H1 (cell line): ENCODE measurements around the gene OR10C1.

Experiments used
- CBX8 ChIP-seq: fragments of 300-800, 300-1000 bp; sonication (generic); IDR thresholded peaks from 2 replicates; pipeline ENCODE4 v1.7.1; 2016; ENCODE audit warnings: low read depth, low read length, borderline replicate concordance
- CTCF ChIP-seq, 3 experiments: IDR thresholded peaks; 1 replicate in 2 of 3; 2 replicates in 1 of 3; pipeline versions ENCODE4 v1.5.1 to v1.6.1; 2011; ENCODE audit warnings: low read length in 3 of 3, mild to moderate bottlenecking in 3 of 3, inconsistent platforms in 2 of 3, low read depth in 1 of 3, moderate library complexity in 1 of 3; ENCODE audit not compliant: insufficient read depth in 1 of 3; ENCODE audit errors: control extremely low read depth in 1 of 3
- EP300 ChIP-seq, 2 experiments: IDR thresholded peaks; 1 replicate in 1 of 2; 2 replicates in 1 of 2; pipeline ENCODE4 v1.6.1; 2011 to 2012; ENCODE audit warnings: low read depth in 2 of 2, low read length in 2 of 2, mild to moderate bottlenecking in 2 of 2, borderline replicate concordance in 1 of 2, inconsistent platforms in 1 of 2, moderate library complexity in 1 of 2
- EZH2 ChIP-seq: fragments of 200-600 bp; sonication (generic); IDR thresholded peaks from 2 replicates; pipeline ENCODE4 v1.7.1; 2012; ENCODE audit warnings: low read depth, mild to moderate bottlenecking, moderate library complexity, low read length, inconsistent platforms; ENCODE audit not compliant: severe bottlenecking
- MAX ChIP-seq: IDR thresholded peaks from 2 replicates; pipeline ENCODE4 v1.6.1; 2012; ENCODE audit warnings: inconsistent platforms
- POLR2A ChIP-seq, 2 experiments: IDR thresholded peaks; 1 replicate in 1 of 2; 2 replicates in 1 of 2; pipeline ENCODE4 v1.6.1; 2011; ENCODE audit warnings: low read depth in 2 of 2, low read length in 2 of 2, mild to moderate bottlenecking in 2 of 2; ENCODE audit errors: control extremely low read depth in 1 of 2
- POLR2AphosphoS5 ChIP-seq: IDR thresholded peaks from 2 replicates; pipeline ENCODE4 v1.6.1; 2011; ENCODE audit warnings: low read depth, low read length
- SIRT6 ChIP-seq: IDR thresholded peaks from one replicate; pipeline ENCODE4 v1.7.1; 2012; ENCODE audit warnings: low read length, inconsistent platforms
- ZNF274 ChIP-seq: IDR thresholded peaks from 2 replicates; pipeline ENCODE4 v1.7.0; 2012; ENCODE audit warnings: low read length, borderline replicate concordance; ENCODE audit errors: extremely low read depth

GRCh38 chr6:29483735-29484134 is 44.6 kb downstream of the OR10C1 start:
- TF ChIP-seq CTCF (IDR thresholded peaks at IDR 0.05; ENCODE audit: control extremely low read depth in 1 of 3, insufficient read depth in 1 of 3, low read depth in 1 of 3, low read length in 3 of 3), result no peak
- no peak for TF ChIP-seq ZNF274
- no peak for TF ChIP-seq SIRT6
- TF ChIP-seq POLR2AphosphoS5, result no peak
- TF ChIP-seq CBX8, result no peak
- no peak for TF ChIP-seq EP300 (IDR thresholded peaks at IDR 0.05; ENCODE audit: borderline replicate concordance in 1 of 2, low read depth in 2 of 2, low read length in 2 of 2)
- no peak for TF ChIP-seq MAX
- no peak for TF ChIP-seq POLR2A (IDR thresholded peaks at IDR 0.05; ENCODE audit: control extremely low read depth in 1 of 2, low read depth in 2 of 2, low read length in 2 of 2)
- TF ChIP-seq EZH2, result no peak
